ENCODE data around the gene ZNF492. TPM values are rescaled to one million over a fixed set of nuclear protein-coding genes. Genes with fewer than 3 reads are reported as not detected.

Gene ZNF492
- total and polyA plus RNA-seq, 10 of the 15 experiments (the other 5 are each of a cell fraction or from before 2014, with no cell fraction given) = not detected

GRCh38 chr19:22602631-22603272 is 31.4 kb upstream of the ZNF492 start:
- no peak for FAIRE-seq
- H3K9ac ChIP-seq (ENCODE audit: control insufficient read depth, insufficient read depth, low read length) = no peak overlapping the region
- ChIA-PET RAD21 (ENCODE audit: unreplicated experiment) (no interaction called here), CTCF (no interaction called here), POLR2A (no interaction called here), SMC1A (ENCODE audit: uncharacterized antibody, unreplicated experiment) (no interaction called here)
- H4K20me1 ChIP-seq (ENCODE audit: control insufficient read depth, insufficient read depth) = no peaks in the 10 kb centered on the region
- no peak overlapping the region for H3K27ac ChIP-seq (ENCODE audit: control insufficient read depth, insufficient read depth)
- BruUV-seq (replicated peaks) = no TSS peak
- 38% methylated on average over 19 of the region's 19 CpGs for WGBS (ENCODE audit: insufficient coverage, insufficient replicate concordance, low lambda C conversion rate, missing lambda C conversion rate)
- no peaks in the 10 kb centered on the region for H3K27me3 ChIP-seq (replicated peaks in 1 of 2; ENCODE audit: control insufficient read depth in 2 of 2, insufficient read depth in 2 of 2, low read length in 1 of 2)
- no peak for DNase-seq (ENCODE audit: low read depth, low spot score)
- H3K4me2 ChIP-seq (ENCODE audit: control insufficient read depth, insufficient read depth) = no peak overlapping the region
- in situ Hi-C loops (cut with MboI) (no loop called here), intact Hi-C loops (cut with micrococcal nuclease; ENCODE audit: unreplicated experiment) (no loop called here)
- H3K36me3 ChIP-seq (ENCODE audit: control insufficient read depth in 2 of 2, insufficient read depth in 2 of 2, low read length in 1 of 2) = no peaks in the 10 kb centered on the region
- H3K79me2 ChIP-seq (ENCODE audit: control insufficient read depth, insufficient read depth, low read length) = no peaks in the 10 kb centered on the region
- no peaks in the 10 kb centered on the region; the same call in 2 of the 3 replicates for H3K9me3 ChIP-seq (replicated peaks; ENCODE audit: control insufficient read depth, insufficient read depth, low read length)
- H3K4me1 ChIP-seq (ENCODE audit: control insufficient read depth, insufficient read depth, low read length) = no peaks in the 10 kb centered on the region
- H2AFZ ChIP-seq (ENCODE audit: control insufficient read depth, low read depth, low read length) = no peak overlapping the region
- H3K4me3 ChIP-seq = no peak overlapping the region
- ATAC-seq = no peak
- TF ChIP-seq FOXM1 (IDR thresholded peaks at IDR 0.05; ENCODE audit: low read depth, low read length) (no peak), USF2 (IDR thresholded peaks at IDR 0.05; ENCODE audit: borderline replicate concordance, low read depth, low read length) (no peak), ESRRA (IDR thresholded peaks at IDR 0.05; ENCODE audit: low read length) (no peak), ETV6 (conservative IDR thresholded peaks at IDR 0.05 in 1 of 2, IDR thresholded peaks at IDR 0.05 in 1 of 2; ENCODE audit: borderline replicate concordance in 1 of 2, low read depth in 1 of 2) (no peak), DPF2 (IDR thresholded peaks at IDR 0.05) (no peak), POLR2AphosphoS2 (IDR thresholded peaks at IDR 0.05; ENCODE audit: low read depth, low read length) (no peak), BRCA1 (IDR thresholded peaks at IDR 0.05; ENCODE audit: low read depth, low read length) (no peak), TARDBP (IDR thresholded peaks at IDR 0.05; ENCODE audit: borderline replicate concordance) (no peak), SREBF1 (IDR thresholded peaks at IDR 0.05; ENCODE audit: low read length) (no peak), RELB (IDR thresholded peaks at IDR 0.05; ENCODE audit: low read depth) (no peak), CEBPZ (IDR thresholded peaks at IDR 0.05; ENCODE audit: low read depth, low read length) (no peak), HSF1 (IDR thresholded peaks at IDR 0.05; ENCODE audit: low read depth, low read length) (no peak)
